PC-9 (cell line): ENCODE data around the gene FOXP1. TPM values are rescaled to one million over a fixed set of nuclear protein-coding genes. Genes with fewer than 3 reads are reported as not detected.
A peak's percentile ranks its signal among the peaks of the same experiment; 100 is the strongest.

ENCODE experiments used
- BruUV-seq: library from RNA; stranded (reverse); fragments of 400-500 nt; replicated peaks from 2 replicates; lab custom pipeline; 2021; lab: Mats Ljungman, UMichigan
- CTCF ChIA-PET: fragments of 300-600 bp; sonication (Branson Sonifier 250); formaldehyde crosslinking; loops from one replicate; lab custom pipeline; 2022; ENCODE audit warnings: antibody characterized with exemption; lab: Charles Lee
- POLR2A ChIA-PET: fragments of 300-600 bp; sonication (Branson Sonifier 250); formaldehyde crosslinking; loops from one replicate; lab custom pipeline; 2022; ENCODE audit warnings: antibody characterized with exemption; ENCODE audit not compliant: unreplicated experiment; lab: Charles Lee
- DNase-seq, 2 experiments: peaks; one replicate each; pipeline versions ENCODE4 v3.0.0 to v3.0.0-alpha.2; 2015 to 2022; ENCODE audit warnings: mixed read lengths in 1 of 2
- H2AFZ ChIP-seq: fragments of 200-600 bp; sonication (generic); 2 replicates; pipeline ENCODE4 v1.8.1; 2017; ENCODE audit warnings: antibody characterized with exemption
- H3F3A ChIP-seq: fragments of 200-600 bp; sonication (generic); 2 replicates; pipeline ENCODE4 v1.8.1; 2017; ENCODE audit warnings: antibody characterized with exemption, mild to moderate bottlenecking, low read depth; ENCODE audit not compliant: insufficient read depth
- H3K27ac ChIP-seq: fragments of 200-600 bp; sonication (generic); 2 replicates; pipeline ENCODE4 v1.6.1; 2016; ENCODE audit warnings: mixed run types
- H3K27me3 ChIP-seq: fragments of 200-600 bp; sonication (generic); 2 replicates; pipeline ENCODE4 v1.6.1; 2016; ENCODE audit warnings: low read depth, mixed run types; ENCODE audit not compliant: insufficient read depth
- H3K36me3 ChIP-seq: fragments of 200-600 bp; sonication (generic); 2 replicates; pipeline ENCODE4 v1.6.1; 2016; ENCODE audit warnings: low read depth, mixed run types
- H3K4me1 ChIP-seq: fragments of 200-600 bp; sonication (generic); replicated peaks from 2 replicates; pipeline ENCODE4 v1.6.1; 2016; ENCODE audit warnings: mixed run types; ENCODE audit not compliant: insufficient read depth
- H3K4me2 ChIP-seq: fragments of 200-600 bp; sonication (generic); 2 replicates; pipeline ENCODE4 v1.6.1; 2017; ENCODE audit warnings: mixed run types
- H3K4me3 ChIP-seq: fragments of 200-600 bp; sonication (generic); 2 replicates; pipeline ENCODE4 v1.6.1; 2016; ENCODE audit warnings: mixed run types
- H3K79me2 ChIP-seq: fragments of 200-600 bp; sonication (generic); 2 replicates; pipeline ENCODE4 v1.6.1; 2017; ENCODE audit warnings: low read depth, mixed run types
- H3K9me2 ChIP-seq: fragments of 200-600 bp; sonication (generic); 2 replicates; pipeline ENCODE4 v1.8.1; 2017; ENCODE audit warnings: mild to moderate bottlenecking; ENCODE audit not compliant: insufficient read depth
- H3K9me3 ChIP-seq: fragments of 200-600 bp; sonication (generic); 2 replicates; pipeline ENCODE4 v1.8.1; 2016; ENCODE audit warnings: low read depth; ENCODE audit not compliant: insufficient read depth
- H4K20me1 ChIP-seq: fragments of 200-600 bp; sonication (generic); 2 replicates; pipeline ENCODE4 v1.8.1; 2017; ENCODE audit not compliant: insufficient read depth
- EZH2 ChIP-seq: fragments of 200-600 bp; sonication (generic); IDR thresholded peaks from 2 replicates; pipeline ENCODE4 v1.8.0; 2017; ENCODE audit warnings: antibody characterized with exemption, low read depth
- intact Hi-C: fragments of 100-400 bp; cut with micrococcal nuclease; formaldehyde crosslinking; loops from one replicate; pipeline ENCODE4 v1.10.0; 2022; ENCODE audit not compliant: unreplicated experiment
- total RNA-seq: library from RNA; stranded (reverse); gene quantifications from 2 replicates; pipeline ENCODE4 v1.2.3, GENCODE V29; 2021
- TF ChIP-seq, protein P1 (sequence below): fragments of 200-600 bp; sonication (generic); conservative IDR thresholded peaks from 2 replicates; pipeline ENCODE4 v1.6.1; 2017; ENCODE audit warnings: mixed run types, antibody characterized with exemption, mild to moderate bottlenecking, moderate library complexity

The FOXP1 gene
- total RNA-seq, 1 experiment from 2014 or later, result 33.3 TPM

- no peaks in the 10 kb centered on the region for H3K27me3 ChIP-seq
- no peak overlapping the region for H3K4me2 ChIP-seq
- H3K4me1 ChIP-seq, result no peaks in the 10 kb centered on the region
- no peaks in the 10 kb centered on the region for H3K9me2 ChIP-seq
- no peaks in the 10 kb centered on the region for H3F3A ChIP-seq
- TF ChIP-seq, protein P1, sequence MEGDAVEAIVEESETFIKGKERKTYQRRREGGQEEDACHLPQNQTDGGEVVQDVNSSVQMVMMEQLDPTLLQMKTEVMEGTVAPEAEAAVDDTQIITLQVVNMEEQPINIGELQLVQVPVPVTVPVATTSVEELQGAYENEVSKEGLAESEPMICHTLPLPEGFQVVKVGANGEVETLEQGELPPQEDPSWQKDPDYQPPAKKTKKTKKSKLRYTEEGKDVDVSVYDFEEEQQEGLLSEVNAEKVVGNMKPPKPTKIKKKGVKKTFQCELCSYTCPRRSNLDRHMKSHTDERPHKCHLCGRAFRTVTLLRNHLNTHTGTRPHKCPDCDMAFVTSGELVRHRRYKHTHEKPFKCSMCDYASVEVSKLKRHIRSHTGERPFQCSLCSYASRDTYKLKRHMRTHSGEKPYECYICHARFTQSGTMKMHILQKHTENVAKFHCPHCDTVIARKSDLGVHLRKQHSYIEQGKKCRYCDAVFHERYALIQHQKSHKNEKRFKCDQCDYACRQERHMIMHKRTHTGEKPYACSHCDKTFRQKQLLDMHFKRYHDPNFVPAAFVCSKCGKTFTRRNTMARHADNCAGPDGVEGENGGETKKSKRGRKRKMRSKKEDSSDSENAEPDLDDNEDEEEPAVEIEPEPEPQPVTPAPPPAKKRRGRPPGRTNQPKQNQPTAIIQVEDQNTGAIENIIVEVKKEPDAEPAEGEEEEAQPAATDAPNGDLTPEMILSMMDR, result no peak
- no peak for TF ChIP-seq EZH2
- no peak overlapping the region for H3K4me3 ChIP-seq
- peak in 1 of 2 experiments; percentile 42 for DNase-seq
- no peaks in the 10 kb centered on the region for H3K79me2 ChIP-seq
- ChIA-PET POLR2A (interaction anchor here (0.6 kb wide), 2 partner anchors 10 to 195 kb away, joined by 3 to 4 read pairs; no protein-coding TSS in a partner anchor), CTCF (interaction anchor here (0.6 kb wide), 1 partner anchor 453 kb away, joined by 3 read pairs; no protein-coding TSS in a partner anchor)
- H4K20me1 ChIP-seq, result no peaks in the 10 kb centered on the region
- H2AFZ ChIP-seq, result no peak overlapping the region
- intact Hi-C loops, result loop anchor here (5.0 to 10.0 kb wide), 2 partner anchors 66 to 452 kb away; partner anchors contain the start of gene FOXP1
- H3K36me3 ChIP-seq, result no peaks in the 10 kb centered on the region
- BruUV-seq, result no TSS peak
- no peak overlapping the region for H3K27ac ChIP-seq
- no peaks in the 10 kb centered on the region for H3K9me3 ChIP-seq
Observed at GRCh38 chr3:71130471-71131374, 452.8 kb downstream of the FOXP1 start.

GRCh38 chr3:71129611-71130431 is 453.7 kb downstream of the FOXP1 start:
- intact Hi-C loops, result loop anchor here (5.0 to 10.0 kb wide), 2 partner anchors 65 to 452 kb away; partner anchors contain the start of gene FOXP1

More at GRCh38 chr3:71129611-71130431, 453.7 kb downstream of the FOXP1 start:
- H3K36me3 ChIP-seq, result no peaks in the 10 kb centered on the region
- no peaks in the 10 kb centered on the region for H3K79me2 ChIP-seq
- H3K27ac ChIP-seq, result no peak overlapping the region
- H3K4me3 ChIP-seq, result no peak overlapping the region
- H3K9me3 ChIP-seq, result no peaks in the 10 kb centered on the region
- BruUV-seq, result TSS peak; percentile 43
- no peaks in the 10 kb centered on the region for H3F3A ChIP-seq
- no peaks in the 10 kb centered on the region for H3K27me3 ChIP-seq
- DNase-seq, result no peak
- POLR2A ChIA-PET, result interaction anchor here (0.6 kb wide), 1 partner anchor 11 kb away, joined by 4 read pairs; no protein-coding TSS in a partner anchor
- H3K4me1 ChIP-seq, result no peaks in the 10 kb centered on the region
- CTCF ChIA-PET, result interaction anchor here (0.6 kb wide), 2 partner anchors 454 to 1449 kb away, joined by 3 to 7 read pairs; no protein-coding TSS in a partner anchor
- H3K4me2 ChIP-seq, result no peak overlapping the region
- H4K20me1 ChIP-seq, result no peaks in the 10 kb centered on the region
- TF ChIP-seq, protein P1, result no peak
- no peak for TF ChIP-seq EZH2
- H3K9me2 ChIP-seq, result no peaks in the 10 kb centered on the region
- H2AFZ ChIP-seq, result no peak overlapping the region
